Hindlimb muscle (tissue), 1 donor: Measurements from ENCODE around the gene ATG7. TPM values are rescaled to one million over a fixed set of nuclear protein-coding genes. Genes with fewer than 3 reads are reported as not detected.
"Not testable (repeated sequence)": the region's sequence is repeated elsewhere in the genome, so short reads cannot be mapped to it uniquely, and the experiment has no call there.

Experiments
- DNase-seq: peaks from one replicate; pipeline ENCODE4 v3.0.0-alpha.2; 2013
- polyA plus RNA-seq: library from polyadenylated mRNA; unstranded; fragments of 120-200 nt; gene quantifications from one replicate; pipeline ENCODE4 v1.2.1, GENCODE V29; 2013; ENCODE audit not compliant: insufficient read length

Gene ATG7
- polyA plus RNA-seq, 1 donor = 15.0 TPM

DNA sequence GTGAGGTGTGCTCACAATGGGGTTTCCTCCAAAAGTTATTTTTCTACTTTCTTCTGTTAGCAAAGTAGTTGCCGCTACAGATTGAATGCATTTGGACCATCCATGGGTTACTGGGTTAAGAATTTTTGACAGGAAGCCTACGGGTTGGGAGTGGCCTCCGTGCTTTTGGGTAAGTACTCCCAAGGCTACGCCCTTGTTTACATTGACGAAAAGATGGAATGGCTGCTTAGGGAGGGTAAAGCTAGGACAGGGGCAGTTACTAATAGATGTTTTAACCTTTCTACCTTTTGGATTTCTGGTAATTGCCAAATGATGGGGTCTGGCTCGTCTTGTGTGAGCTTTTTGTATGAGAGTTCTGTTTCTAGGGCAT, 20.4 kb upstream of the ATG7 start:
- no peak for DNase-seq

DNA sequence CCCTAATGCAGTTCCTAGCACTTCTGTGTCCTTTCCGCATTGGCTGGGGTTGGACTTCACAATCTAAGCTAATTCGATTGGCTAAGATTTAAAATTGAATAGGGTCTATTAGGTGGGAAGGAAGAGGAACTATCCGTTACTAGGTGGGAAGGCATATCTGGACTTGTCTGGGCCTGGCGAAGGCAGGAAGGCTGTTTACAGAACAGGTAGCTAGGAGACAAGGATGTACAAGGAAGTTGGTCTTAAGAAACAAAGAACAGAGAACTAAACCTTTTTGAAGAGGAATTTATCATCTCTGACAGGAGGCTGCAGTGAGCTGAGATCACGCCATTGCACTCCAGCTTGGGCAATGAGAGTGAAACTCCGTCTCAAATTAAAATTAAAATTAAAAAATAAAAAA, 17.3 kb upstream of the ATG7 start:
- no peak for DNase-seq

DNA sequence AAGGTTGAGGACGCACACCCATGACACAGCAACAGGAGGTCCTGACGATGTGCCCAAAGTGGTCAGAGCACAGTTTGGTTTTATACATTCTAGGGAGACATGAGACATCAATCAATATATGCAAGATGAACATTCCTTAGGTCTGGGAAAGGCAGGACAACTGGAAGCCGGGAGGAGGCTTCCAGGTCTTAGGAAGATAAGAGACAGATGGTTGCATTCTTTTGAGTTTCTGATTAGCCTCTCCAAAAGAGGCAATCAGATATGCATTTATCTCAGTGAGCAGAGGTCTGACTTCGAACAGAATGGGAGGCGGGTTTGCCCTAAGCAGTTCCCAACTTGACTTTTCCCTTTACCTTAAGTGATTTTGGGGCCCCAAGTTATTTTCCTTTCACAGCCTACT, 16.7 kb upstream of the ATG7 start:
- DNase-seq = not testable (repeated sequence)

DNA sequence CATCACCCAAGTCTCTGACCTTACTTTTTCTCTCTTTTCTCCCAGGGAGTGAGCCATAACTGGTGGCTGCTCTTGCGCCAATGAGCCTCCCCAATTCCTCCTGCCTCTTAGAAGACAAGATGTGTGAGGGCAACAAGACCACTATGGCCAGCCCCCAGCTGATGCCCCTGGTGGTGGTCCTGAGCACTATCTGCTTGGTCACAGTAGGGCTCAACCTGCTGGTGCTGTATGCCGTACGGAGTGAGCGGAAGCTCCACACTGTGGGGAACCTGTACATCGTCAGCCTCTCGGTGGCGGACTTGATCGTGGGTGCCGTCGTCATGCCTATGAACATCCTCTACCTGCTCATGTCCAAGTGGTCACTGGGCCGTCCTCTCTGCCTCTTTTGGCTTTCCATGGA, 13.2 kb upstream of the ATG7 start:
- no peak for DNase-seq

DNA sequence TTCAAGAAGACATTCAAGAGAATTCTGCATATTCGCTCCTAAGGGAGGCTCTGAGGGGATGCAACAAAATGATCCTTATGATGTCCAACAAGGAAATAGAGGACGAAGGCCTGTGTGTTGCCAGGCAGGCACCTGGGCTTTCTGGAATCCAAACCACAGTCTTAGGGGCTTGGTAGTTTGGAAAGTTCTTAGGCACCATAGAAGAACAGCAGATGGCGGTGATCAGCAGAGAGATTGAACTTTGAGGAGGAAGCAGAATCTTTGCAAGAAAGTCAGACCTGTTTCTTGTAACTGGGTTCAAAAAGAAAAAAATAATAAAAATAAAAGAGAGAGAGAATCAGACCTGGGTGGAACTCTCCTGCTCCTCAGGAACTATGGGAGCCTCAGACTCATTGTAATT, 11.7 kb upstream of the ATG7 start:
- DNase-seq = no peak

DNA sequence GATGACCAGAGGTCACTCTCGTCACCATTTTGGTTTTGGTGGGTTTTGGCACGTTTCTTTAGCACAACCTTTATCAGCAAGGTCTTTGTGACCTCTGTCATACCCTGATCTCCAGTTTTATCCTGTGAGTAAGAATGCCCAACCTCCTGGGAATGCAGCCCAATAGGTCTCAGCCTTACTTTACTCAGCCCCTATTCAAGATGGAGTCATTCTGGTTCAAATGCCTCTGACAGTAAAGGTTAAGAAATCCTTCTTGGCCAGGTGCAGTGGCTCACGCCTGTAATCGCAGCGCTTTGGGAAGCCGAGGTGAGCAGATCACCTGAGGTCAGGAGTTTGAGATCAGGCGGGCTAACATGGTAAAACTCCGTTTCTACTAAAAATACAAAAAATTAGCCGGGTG, 3.2 kb upstream of the ATG7 start:
- DNase-seq = no peak

DNA sequence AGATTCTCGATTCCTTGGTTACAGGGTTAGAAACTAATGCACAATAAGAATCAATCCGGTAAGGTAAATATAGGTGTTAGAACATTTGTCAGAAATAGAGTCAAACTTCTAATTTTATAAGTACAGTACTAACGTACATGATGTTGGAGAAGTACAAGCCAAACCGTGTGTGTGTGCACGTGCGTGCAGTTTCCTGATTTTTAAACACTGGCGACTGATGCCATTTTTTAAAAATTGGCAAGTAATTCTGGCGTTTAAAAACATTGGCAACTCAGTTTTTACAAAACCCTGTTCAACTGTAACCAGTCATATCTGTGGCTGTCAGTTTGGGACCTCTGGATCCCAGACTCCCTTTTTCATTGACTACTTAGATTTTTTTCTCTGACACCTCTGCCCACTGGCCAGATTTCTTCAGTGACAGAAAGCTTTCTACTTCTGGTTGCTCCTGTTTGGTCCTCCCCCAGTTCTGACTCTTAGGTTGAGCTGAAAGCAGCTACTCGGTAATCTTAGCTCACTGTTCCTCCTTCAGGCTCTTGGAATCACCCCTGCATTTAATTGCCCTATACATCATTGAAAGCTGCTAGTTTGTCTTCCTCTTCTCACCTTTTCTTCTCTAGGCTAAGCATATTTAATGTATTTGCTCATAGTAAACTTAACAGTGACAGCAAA, 843 bp downstream of the ATG7 start:
- DNase-seq = no peak

DNA sequence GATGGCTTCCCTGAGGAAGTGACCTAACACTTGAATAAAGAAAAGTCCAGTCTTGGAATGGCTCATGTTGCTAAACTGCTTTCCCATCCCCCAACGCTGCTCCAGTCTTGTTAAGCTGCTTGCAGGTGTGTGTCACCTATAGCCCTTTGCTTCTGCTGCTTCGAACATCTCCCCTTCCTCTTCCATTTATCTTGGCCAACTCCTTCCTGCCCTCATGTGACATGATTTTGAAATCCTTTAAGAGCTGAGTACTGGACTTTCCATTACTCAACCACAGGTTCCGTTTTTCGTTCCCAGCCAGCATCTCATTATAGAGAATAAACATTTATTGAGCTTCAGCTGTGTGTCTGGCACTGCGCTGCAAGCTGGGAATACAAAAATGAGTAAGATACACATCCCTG, 1.7 kb downstream of the ATG7 start:
- no peak for DNase-seq

DNA sequence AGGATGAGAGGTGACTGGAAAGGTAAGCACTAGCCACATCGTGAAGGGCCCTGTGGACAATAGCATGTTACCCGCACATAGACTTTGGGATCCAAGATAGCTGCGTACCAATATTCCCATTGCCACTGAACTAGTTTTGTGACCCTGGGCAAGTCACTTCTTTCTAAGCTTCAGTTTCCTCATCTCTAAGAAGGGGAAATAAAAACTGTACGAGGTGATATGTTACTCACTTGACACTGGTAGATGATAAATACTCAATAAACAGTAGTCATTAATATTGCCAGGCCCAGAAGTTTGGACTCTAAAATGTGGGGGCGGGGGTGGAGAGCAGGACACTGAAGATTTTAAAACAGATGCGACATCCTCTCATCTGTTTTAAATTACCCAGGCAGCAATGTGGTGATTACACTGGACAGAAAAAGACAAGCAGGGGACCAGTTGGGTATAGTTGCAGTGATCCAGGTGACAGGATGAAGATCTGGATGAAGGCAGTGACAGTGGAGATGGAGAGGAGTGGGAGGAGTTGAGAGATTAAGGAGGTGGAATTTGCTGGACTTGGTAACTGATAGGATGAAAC, 2.5 kb downstream of the ATG7 start:
- DNase-seq = no peak

DNA sequence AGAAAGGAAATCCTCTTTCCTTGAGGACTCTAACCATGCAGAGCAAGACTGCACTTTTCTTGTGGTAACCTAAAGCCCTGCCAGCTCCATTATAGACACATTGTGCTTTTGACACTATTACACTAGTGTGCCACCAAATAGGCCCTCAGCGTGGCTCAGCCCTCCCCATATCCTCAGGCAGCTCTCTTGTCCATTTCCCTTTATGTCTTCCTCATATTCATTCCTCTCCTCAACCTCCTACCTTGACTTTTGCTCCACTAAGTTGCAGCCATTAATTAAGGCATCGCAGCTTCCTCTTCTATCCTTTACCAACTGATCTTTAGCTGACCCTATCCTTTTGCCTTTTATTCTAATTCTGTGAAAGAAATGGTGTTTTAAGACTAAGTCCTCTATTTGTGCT, 3.7 kb downstream of the ATG7 start:
- no peak for DNase-seq

DNA sequence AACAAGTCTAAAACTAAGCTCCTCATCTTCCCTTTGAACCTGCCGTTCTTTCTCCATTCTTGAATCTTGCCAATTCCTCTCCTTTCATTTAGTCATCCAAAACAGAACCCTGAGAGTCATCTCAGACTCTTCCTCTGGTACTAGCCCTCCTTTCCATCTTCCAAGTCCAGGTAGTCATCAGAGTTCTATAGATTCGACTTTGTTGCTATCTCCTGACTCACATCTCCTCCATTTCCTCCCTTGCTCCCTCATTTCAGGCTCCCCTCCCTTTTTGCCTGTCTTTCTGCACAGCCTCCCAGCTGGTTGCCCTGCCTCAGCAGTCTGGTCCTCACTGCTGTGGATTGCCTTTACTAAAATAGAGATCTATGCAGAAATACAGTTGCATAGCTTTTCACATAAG, 4.7 kb downstream of the ATG7 start:
- DNase-seq = no peak

DNA sequence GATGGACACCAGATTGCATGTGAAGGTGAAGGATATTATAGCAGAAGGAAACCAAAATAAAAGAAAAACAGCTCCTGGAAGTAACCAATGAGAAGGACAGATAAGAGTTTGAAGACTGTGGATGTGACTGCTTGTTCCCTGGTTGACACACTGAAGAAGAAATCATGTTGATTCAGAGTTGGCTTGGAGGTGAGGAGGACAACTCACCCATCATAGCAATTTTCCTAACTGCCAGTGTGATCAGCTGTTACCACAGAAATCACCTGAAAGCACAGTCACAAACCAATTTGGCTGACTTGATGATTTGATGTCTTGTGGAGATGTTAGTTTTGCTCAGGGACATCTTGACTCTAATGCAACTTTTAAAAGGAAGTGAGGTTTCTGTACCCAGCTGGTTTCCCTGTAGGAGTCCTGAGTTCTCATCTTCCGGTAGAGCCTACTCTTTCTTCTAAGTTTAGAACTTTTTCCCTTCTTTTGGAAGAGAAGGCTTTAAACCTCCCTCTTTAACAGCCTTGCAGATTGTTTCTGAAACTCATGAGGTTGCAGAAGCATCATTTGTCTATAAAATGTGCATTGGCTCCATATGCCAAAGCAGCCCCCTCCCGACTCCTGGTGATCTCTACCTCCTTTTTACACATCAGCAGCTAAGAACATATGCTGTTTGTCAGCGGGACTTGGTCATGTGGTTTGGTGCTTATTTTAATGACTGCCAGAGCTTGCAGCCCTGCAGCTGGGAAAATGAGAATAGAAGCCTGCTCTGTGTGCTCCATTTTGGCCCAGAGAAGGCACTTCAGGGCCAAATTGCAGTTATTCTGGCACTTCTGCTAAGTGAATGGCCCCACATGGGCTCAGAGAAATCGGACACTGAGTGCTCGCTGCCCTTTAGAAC, 10.3 kb downstream of the ATG7 start:
- DNase-seq = peak; percentile 78

DNA sequence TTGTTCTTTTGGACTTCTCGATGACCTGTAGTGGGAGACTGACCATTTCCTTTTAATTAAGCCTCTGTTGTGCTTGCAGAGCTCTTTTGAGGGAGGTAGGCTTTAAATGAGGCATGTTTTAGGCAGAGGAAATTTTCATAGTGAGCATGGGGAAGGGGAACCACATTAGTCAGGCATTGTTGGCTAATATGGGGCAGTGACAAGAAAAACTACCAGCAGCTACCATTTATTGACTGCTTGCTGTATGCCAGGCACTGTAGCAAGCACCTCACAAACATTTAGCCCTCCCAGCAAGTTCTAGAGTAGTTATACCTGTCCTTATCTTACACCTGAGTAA, 10.9 kb downstream of the ATG7 start:
- DNase-seq = no peak

DNA sequence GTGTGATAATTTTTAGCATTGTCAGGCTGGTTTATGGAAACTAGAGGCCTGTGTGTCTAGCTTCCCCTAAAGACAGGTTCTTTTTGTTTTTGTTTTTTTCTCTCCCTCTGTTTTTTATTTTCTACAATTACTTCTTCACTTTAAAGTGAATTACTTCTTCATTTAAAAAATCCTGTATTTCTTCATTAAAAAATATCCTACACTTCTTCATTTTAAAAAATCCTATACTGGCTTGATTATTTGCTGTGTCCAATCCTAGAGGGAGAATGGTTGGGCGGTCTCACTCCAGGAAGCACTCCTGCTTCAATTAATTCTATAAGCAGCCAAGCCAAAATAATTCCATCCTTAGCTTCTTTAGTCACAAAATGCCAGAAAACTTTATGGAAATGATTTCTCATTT, 11.8 kb downstream of the ATG7 start:
- no peak for DNase-seq

DNA sequence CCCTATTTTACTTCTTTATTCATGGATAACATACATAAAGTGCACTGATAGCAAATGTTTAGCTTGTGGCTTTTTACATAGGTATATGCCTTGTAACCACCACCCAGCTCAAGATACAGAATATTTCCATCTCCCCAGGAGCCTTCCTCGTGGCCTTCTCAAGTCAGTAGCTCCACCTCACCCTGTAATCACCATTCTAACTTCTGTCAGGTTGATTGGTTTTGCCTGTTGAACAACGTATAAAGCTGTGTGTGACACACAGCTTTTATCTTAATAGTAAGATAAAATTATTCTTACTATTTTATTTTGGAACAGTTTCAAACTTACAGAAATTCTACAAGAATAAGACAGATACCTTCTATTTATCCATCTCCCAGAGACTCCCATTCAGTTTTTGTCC, 13.3 kb downstream of the ATG7 start:
- DNase-seq = no peak

DNA sequence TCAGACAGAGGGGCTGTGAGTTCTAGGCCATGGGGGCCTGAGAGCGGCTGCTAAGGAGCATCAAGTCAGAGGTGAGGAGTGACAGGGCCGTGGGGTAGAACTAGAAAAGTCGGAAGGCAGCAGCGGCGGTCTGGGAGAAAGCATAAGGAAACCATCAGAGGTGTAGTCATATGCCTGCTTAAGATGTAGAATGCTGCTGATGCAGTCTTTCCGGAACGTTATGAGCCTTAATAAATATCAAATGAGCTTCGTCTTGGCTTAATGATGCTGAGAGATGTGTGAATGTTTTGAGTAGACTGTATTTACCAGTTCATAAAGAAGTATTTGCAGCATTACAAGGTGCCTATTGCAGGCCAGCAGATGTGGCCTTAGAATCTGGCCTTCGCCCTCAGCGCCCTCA, 15.2 kb downstream of the ATG7 start:
- no peak for DNase-seq

DNA sequence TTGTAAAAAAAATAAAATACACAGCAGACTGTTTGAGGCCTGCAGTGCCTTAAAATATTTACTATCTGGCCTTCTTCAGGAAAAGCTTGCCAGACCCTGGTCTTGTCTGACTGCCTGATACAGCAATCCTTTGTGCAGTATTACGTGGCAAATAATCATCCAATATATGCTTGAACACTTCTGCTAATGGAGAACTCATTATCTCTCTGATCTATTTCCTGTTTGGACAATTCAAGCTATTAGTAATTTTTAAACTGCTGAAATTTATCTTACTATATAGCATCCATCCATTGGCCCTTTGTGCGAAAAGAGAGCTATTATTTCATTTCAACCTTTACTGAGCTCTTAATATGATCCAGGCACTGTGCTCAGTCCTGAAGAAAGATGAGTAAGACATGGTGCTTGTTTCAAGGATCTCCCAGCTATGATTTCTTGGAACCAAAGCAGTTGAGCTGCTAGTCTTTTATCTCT, 15.9 kb downstream of the ATG7 start:
- no peak for DNase-seq

DNA sequence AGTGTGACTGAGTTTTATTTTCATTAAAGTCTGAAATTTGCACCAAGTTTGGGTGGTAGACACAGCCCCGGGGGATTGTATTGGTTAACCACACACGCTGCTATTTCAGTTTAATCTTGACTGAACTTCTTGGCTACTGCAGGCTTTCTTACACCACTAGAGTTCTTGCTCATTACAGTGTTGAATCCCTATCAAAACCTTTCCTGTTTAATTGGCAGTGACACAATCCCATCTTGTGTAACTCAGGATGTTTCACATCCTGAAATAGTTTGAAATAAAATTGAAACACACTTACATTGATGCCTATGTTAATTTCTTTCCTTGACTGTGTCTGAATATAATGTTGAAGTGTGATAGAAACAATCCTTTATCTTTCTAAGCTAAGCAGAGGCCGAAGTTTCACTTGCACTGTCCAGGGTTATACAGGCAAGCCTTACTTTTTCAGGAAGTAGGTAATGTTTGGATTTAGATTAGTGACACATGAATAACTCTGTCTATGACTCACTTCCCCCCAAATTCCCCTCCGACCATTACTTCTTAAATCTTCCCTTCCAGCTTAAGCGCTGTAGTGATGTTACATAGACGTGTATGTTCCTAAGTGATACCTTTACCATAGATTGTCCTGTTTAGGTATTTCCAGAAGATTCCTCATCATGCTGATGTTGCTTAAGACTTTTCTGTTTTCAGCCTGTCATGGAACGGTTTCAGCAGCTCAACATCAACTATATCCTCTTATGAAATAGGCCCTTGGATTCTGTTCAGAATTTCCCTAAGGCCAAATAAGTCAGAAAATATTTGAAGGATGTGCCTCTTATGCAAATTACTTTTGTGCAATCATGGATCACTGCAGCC, 16.8 kb downstream of the ATG7 start:
- DNase-seq = peak; percentile 47

DNA sequence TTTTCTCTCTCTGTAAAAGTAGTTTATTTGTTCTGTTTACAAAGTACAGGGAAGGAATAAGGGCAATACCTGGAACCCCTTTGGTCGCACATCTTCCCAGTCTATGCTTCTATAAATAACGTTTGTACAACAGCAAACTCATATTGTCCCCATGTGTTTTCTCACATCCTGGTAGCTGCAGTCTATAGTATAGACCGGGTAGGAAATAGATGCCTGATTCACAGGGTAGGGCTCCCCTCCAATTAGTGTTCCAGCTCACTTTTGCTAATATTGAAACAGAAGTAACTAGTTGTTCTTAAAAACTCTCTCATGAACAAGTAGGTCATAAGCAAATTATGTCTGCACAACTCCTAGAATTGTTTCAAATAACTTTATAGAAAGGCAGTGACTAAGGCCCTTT, 17.7 kb downstream of the ATG7 start:
- DNase-seq = no peak

DNA sequence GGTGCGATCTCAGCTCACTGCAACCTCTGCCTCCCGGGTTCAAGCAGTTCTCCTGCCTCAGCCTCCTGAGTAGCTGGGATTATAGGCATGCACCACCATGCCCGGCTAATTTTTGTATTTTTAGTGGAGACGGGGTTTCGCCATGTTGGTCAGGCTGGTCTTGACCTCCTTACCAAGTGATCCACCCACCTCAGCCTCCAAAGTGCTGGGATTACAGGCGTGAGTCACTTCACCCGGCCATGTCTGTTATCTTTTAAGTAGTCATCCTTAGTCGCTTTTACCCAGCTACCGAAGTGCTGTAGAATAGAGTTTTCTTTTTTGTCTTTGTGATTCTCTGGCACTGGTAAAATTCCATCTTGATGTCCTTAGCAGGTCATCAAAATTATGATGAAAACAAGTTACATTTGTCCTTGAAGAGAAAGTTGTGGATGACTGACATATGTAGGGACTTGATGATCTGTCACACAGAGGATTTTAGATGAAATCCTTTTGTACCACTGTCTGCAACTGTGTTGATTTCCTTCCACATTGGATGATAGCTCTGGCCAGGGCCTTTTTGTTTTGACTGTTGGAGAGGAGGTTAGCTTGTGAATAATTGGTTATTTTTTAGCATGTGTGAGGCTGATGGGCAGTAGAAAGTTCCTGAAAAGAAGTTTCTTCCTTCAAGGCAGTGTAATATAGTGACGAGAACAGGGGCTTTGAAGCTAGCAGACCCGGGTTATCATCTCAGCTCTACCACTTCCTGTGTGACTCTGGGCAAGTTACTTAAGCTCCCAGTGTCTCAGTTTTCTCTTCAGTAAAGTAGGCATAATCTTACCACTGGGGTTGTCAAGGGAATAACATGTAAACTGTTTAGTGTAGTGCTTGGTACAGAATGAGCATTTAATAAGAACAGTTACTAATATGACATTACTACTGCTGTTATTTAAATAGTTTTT, 18.8 kb downstream of the ATG7 start:
- no peak for DNase-seq

DNA sequence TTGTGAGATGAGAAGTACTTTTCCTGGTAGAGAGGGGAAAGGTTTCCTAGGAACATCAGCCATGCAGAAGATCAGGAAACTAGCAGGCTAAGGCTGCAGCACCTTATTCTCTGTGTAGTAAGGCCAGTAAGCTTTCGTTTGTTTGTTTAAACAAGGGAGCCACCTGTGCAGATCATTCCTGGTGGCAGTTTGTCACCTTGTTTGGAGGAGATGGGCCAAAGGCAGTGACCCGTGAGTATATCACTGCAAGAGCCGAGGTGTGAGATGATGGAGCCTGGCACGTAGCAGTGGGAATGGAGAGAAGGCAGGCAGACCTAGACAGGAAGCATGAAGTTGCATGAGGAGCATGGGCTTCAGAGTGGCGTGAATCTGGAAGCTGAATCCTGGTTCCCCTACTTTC, 19.6 kb downstream of the ATG7 start:
- no peak for DNase-seq

DNA sequence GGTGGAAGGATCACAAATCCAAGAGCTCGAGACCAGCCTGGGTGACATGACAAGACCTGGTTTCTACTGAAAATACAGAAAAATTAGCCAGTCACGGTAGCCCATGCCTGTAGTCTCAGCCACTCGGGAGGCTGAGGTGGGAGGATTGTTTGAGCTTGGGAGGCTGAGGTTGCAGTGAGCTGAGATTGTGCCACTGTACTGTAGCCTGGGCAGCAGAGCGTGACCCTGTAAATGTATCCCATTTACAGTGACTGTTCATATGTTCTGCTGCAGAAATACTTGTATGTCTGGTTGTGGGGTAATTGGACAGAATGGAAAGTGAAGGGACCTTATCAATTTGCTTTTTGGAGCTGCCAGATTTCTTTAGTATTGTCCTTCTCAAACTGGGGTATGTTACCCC, 24.9 kb downstream of the ATG7 start:
- DNase-seq = no peak
